GM18519 (cell line): ENCODE results near the gene MYO1H.
"Not testable (repeated sequence)": the region's sequence is repeated elsewhere in the genome, so short reads cannot be mapped to it uniquely, and the experiment has no call there.

Experiments used
- ATAC-seq: cut with Tn5 transposase; IDR thresholded peaks from one replicate; pipeline ENCODE4 v1.9.1; 2021; ENCODE audit warnings: mild to moderate bottlenecking, moderate library complexity; ENCODE audit not compliant: unreplicated experiment, low FRiP score

Gene MYO1H, protein sequence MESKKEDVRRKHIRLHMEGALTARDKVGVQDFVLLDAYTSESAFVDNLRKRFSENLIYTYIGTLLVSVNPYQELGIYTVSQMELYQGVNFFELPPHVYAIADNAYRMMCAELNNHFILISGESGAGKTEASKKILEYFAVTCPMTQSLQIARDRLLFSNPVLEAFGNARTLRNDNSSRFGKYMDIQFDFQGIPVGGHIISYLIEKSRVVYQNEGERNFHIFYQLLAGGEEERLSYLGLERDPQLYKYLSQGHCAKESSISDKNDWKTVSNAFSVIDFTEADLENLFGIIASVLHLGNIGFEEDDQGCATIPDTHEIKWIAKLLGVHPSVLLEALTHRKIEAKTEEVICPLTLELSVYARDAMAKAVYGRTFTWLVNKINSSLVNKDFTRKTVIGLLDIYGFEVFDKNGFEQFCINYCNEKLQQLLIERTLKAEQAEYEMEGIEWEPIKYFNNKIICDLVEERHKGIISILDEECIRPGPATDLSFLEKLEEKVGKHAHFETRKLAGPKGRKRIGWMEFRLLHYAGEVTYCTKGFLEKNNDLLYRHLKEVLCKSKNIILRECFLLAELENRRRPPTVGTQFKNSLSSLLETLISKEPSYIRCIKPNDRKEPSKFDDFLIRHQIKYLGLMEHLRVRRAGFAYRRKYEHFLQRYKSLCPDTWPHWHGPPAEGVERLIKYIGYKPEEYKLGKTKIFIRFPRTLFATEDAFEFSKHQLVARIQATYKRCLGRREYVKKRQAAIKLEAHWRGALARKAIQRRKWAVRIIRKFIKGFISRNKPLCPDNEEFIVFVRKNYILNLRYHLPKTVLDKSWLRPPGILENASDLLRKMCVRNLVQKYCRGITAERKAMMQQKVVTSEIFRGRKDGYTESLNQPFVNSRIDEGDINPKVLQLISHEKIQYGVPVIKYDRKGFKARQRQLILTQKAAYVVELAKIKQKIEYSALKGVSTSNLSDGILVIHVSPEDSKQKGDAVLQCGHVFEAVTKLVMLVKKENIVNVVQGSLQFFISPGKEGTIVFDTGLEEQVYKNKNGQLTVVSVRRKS

DNA sequence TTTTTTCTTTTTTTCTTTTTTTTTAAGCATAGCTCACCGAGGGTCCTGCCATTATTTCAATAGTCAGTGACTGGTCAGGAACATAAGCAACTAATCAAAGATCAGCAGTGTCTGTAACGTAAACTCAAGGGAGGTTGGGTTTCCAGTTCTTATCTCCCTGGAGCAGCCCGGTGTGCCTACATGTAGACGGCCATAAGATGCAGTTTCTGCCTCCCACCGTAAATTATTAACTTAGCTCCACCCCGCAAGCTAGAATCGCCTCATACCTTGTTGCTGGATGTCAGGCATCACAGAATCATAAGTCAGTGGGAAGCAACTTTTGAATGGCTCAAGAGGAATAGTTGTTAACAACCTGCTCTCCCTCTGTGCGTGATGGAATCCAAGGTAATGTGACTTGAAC is at the start of gene MYO1H:
Gene MYO1H (plus strand): TSS at position 312 of the 400 bp plus-strand sequence. CDS start 61 bp downstream, at position 373.
- no peak for ATAC-seq

DNA sequence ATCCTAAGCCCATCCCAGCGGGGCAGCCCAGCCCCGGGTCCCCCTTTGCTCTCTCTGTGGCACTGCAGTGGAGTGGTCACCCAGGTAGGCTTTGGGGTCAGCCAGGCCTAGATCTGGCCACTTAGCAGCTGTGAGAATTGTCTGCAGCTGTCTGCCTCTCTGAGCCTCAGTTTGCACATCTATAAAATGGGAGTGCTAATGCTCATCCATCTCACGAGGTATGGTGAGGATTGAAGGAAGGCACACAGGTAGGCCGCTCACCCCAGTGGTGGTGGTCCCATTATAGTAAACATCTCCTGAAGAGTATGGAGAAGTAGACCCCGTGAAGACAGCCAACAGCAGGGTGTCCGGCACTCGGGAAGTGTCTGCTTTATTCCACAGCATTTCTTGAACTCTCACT is 47.9 kb upstream of the MYO1H start:
- no peak for ATAC-seq

DNA sequence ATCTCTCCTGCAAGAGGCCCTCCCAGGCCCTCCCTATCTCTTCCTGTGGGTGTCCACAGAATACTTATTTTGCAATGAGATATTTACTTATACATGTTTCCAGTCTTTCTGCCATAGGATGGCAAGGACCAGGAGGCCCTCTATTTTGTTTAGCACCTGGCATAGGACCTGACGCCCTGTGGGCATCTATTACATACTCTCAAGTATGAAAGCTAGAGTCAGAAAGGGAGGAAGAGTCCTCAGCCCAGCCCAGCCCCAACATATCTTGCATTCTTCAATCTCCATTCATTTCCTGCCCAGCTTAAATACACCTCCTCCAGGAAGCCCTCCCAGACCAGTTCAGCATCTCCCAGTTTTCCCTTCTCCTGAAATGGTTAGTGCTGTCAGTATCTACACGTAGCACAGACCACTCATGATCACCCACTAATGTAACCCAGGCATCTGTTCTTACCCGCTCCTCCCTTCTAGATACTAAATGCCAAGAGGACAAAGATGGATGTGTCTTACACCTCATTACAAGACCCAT is 46.0 kb upstream of the MYO1H start:
- ATAC-seq = no peak

DNA sequence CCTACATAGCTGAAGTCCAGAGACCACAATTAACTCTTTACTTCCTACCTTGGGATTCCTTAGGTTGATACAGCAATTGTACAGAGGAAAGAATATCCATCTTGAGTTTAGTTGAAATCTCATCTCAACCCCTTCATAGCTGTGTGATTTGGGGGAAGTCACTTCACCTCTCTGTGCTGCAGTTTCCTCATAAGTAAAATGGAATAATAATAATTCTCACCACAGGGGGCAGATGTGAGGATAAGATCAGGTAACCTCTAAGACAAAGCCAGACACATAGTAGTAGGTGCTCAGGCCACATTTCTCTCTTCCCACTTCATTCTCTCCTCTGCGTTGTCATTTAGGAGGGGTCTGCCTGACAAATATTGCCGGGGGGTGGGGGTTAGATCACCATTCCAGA is 45.3 kb upstream of the MYO1H start:
- ATAC-seq = no peak

DNA sequence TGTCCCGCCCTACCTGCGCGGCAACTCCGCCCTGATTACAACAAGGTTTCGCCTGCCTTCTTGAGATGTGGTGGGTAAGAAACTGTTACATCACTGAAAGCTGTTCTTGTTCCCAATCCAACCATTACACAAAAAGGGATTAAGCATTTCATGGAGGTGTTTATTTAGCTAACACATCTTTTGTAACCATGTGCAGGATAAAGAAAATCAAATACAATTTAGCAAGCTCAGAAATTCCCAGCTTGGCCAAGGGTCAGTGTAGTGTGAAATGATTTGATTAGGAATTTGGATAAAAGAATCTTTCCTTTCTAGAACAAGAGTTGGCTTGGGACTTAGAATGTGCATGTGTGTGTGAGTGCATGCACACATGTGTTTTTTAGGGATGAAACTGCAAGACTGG is 44.9 kb upstream of the MYO1H start:
- no peak for ATAC-seq

DNA sequence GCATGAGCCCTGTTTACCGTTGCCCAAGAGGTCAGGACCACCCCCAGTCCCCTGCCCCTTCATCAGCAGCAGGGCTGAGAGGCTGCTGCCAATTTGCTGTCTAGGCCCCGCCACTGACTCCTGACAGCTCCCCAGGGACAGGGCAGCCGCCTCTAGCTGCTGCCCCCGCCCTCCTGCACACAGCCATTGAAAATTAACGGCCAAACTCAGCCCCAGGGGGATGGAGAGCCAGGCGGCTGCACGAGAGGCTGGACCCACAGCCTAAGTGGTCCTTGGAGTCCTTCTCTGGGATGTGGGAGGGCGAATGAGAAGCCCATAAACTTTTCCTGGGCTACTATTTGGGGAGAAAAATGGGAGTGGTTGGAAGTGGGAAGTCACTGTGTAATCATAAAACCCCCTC is 43.2 kb upstream of the MYO1H start:
- ATAC-seq = no peak

DNA sequence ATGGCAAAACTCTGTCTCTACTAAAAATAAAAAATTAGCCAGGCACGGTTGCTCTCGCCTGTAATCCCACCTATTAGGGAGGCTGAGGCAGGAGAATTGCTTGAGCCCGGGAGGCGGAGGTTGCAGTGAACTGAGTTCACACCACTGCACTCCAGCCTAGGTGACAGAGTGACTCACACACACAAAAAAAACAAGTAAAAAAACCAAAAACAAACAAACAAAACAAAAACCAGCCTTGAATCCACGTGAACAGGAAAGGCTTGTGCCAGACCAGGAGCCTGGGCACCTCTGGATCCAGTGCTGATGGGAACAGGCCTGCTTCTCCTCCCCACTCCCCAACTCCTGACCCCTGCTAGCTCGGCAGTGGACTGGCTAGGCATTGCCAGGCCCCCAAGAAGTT is 42.2 kb upstream of the MYO1H start:
- no peak for ATAC-seq

DNA sequence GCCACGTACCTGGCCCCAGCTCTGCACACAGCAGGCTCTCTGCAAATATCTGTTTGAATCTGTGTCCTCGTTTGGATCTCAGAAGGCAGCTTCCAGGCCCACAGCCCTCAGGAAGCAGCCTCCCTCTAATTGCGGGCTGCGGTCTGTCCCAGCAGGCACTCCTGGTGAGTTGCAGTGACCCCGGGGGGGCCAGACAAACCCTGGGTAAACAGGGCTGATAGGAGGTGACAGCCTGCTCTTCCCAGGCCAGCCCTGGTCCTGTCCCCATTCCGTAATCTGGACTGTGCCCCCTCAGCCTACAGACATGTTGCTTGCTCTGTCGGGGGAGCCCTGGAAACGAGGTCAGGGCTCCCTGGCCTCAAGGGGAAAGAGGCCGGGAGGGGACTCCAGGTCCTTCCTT is 40.6 kb upstream of the MYO1H start:
- ATAC-seq = no peak

DNA sequence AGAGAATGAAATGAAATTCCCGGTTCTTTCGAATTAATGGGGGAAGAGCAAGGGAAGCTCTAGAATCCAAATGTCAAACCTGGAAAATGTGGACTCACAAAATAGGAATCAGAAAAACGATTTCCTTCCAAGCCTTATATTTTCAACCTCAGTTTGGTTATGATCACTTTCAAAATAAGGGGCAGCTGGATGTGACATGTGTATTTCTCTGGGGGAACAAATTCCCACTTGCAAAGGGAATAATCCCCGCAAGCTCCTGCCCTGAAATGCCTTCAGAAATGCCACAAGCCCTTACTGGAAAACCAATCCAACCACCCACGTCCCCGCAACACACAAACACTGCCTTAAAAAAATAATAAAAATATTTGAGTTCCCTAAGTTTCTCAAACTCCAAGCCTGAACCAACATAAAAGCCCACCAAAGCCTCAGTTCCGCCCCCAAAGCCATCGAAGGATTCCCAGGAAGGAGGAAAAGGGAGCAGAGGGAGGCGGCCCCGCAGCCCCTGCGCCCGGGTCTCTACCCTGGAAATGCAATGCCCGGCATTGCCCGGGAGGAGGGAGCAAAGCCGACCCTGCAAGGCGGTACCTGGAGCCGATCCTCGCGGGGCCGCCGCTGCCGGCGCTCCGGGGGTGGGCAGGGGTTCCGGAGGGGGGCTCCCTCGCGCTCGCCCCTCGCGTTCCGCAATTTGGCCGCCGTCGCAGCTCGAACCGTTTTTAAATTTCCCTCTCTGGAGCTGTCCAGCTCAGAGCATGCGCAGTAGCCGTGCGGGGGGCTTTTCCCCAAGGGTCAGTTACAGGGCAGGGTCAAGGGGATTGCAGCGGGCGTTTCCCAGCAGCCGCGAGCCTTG is 38.9 kb upstream of the MYO1H start, which contains the start of gene FOXN4:
Gene FOXN4 (minus strand): TSS at position 751 of the 847 bp plus-strand sequence. CDS start 963 bp downstream, outside the sequence.
- ATAC-seq = no peak

DNA sequence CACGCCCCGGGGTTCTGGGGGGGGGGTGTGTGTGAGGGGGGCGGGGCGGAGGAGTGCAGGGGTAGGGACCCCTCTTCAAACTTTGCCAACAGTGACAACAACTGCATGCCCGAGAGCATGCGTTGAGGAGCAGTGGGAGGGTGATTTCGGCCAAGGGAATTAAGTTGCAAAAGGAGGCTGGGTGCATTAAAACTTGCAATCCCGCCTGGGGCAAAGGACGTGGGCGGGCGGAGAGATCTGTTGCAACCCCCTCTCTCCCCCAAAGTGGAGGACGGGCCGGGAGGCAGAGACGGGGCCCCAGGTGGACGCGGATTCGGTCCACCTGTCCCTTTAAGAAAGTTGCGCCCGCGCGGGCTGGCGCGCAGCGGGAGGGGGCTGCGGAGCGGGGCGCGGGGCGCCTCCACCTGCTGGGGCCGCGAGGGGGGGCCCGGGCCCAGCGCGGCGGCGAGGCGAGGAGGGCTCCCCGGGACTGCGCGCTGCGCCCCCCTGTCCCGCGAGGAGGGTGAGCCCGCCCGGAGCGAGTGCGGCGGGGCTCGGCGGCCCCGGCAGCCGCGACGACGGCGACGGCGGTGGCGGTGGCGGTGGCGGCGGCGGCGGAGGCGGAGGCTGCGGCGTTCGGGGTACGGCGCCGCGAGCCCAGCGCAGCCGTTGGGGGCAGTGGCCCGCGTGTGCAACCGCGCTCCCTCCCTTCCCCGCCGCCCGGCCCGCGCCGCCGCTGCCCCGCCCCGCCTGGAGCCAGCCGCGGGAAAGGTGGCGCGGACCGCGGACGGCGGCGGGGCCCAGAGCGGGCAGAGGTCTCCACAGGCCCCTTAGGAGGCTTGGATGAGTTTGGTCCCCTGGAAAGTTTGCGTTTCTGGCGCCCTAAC is 38.1 kb upstream of the MYO1H start:
- no peak for ATAC-seq

DNA sequence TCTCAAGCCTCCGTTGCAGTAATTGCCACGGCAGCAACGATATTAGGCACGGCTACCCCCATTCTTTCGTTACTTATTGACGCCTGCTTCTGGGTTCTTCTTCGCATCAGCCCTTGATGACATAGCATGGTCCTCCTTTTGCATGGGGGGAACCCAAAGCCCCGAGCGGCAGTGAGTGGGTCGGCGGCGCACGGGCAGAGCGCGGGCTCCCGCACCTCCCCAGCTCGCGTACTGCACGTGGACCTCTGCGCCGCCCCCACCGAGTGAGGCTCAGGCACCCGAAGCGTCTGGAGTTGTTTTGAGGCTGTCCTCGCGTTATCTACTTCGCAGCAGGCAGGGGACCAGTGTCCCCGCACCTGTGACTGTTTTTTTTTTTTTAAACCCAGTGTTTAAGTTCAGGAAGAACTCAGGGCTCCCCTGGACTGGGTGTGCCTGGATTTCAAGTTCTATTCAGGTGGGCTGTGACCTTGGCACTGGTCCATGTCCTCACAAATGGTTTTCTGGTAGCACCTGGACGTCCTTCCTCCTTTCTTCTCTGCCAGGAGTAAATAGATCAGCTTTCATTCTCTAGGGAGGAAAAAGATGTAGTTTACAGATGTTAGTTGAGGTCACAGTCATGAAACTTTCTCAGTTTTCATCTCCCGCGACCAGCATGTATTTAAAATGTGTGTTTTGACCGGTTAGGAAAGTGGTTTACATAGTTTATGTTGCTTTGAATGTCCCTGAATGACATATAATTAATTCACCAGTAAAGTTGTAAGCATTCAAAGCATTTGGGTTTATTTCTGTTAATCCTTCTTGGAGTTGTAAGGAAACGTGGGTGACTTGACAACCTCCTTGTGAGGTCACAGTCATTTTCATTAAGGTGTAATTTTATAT is 37.2 kb upstream of the MYO1H start:
- no peak for ATAC-seq

DNA sequence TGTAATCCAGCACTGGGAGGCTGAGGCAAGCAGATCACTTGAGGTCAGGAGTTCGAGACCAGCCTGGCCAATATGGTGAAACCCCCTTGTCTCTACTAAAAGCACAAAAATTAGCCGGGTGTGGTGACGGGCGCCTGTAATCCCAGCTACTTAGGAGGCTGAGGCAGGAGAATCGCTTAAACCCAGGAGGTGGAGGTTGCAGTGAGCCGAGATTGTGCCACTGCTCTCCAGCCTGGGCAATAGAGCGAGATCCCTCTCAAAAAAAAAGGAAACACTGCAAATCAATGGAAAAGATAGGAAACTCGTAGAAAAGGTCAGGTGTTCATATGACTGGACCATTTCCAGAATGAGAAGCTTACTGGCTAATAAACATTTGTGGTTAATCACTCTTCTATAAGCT is 26.4 kb upstream of the MYO1H start:
- not testable (repeated sequence) for ATAC-seq

DNA sequence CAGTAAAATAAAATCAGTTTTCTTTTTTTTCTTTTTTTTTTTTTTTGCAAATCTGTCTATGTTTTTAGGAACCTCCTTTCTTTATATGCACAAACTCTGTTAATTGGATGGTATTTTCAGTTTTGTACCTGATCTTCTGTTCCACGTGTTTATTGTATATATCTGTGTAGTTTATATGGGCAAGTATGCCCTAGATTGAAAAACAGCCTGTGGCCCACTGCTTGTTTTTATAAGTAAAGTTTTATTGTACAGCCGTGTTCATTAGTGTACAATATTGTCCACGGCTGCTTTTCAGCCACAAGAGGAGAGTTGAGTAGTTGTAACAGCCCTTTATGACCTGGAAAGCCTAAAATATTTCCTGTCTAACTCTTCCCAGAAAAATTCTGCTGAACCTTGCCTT is 18.7 kb upstream of the MYO1H start:
- ATAC-seq = no peak

DNA sequence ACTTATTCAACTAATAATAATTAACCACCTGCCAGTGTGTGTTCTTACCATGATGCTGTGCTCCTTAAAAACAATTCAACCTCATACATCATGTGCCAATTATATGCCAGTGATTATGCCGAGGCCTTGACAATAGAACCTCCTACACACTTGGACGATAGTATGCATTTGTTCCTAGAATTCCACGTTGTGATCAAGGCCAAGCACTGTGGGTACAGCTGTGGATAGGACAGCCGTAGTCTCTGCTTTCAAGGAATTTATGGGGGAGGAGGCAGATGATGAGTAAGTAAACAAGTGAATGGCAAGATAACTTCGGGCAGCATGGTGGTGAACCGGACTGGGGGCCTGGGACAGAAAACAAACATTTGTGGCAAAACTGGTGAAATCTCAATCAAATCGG is 18.0 kb upstream of the MYO1H start:
- ATAC-seq = no peak

DNA sequence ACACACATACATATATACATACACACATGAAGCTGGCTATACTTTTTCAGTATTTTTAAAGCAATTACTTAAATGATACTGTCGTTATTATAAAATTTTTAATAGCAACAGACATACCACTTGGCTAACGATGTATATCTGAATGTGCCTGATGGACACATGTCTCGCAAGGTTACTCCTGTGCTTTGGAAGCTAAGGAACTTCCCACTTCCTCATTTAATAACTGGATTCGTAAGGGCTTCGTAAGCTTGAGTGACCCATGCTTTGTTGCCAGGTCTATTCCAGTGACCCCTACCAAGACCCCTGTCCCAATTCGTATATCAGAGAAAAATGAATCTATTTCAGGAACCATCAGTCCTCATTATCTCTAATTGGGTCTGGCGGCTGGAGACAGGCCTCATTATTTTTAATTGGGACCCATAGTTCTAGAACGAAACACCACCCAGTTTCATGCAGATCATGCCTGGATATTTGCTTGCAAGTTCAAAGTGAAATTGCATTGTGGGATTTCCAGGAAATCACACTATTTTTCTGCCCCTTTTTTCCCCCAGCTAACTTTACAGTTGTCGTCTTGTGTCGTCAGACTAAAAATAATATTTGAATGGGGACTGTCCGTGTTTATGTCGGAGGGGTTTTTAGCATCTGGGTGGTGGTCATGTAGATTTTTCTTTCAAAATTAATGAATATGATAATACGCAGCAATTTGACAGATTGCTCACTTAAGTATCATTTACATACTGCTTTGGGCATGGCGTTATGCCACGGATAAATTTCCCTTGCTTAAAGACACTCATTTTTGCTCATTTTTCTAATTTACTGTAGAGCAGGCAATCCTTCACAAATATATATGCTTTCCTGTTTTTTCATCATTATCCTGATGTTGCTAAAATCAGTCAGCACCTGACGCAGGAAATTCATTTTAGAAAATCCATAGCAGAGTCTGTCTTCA is 17.1 kb upstream of the MYO1H start:
- ATAC-seq = no peak

DNA sequence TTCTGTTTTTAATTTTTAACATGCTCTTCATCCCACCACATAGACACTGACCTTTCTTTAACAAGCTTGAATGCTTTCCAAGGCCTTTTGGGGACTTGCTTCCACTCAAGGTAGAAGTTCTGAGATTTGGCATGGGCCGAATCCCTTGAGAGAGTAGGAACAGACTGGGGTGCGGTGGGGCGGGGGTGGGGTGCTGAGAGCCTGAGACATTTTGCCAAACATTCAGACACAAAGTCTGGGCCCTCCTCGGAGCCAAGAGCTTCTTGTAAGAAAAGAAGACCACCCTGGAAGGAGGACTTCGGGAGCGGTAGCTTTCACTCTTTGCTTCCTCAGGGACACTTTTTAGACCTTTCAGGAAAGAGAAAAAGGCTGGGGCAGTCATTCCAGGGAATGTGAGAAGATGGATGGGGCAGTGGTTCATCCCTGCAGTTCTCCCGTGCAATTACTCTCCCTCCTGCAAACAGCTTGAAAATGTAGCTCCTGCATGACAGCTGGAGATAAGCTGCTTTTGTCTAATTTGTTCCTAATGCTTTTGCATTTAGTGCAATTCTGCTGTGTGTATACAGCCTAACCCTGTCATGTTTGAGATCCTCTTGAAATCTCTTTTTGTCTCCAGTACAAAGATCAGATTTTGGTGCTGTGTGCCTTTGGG is 16.3 kb upstream of the MYO1H start:
- no peak for ATAC-seq

DNA sequence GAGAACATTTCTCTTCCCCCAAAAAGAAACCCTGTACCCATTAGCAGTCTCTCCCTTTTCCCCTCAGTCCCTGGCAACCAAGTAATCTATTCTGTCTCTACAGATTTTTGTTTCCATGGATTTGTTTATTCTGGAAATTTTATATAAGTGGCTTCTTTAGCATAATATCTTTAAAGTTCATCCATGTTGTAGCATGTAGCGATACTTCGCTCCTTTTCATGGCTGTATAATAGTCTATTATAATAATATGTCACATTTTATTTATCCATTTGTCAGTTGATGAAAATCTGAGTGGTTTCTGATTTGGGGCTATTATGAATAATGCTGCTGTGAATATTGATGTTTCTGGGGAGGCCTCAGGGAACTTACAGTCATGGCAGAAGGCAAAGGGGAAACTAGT is 12.8 kb upstream of the MYO1H start:
- ATAC-seq = no peak
